Effector memory CD8-positive, alpha-beta T cell (primary cell): ENCODE results near the gene TBX10.
A peak's percentile ranks its signal among the peaks of the same experiment; 100 is the strongest.
"Not testable (repeated sequence)": the region's sequence is repeated elsewhere in the genome, so short reads cannot be mapped to it uniquely, and the experiment has no call there.

Experiments used
- ATAC-seq: fragments of 150-1000 bp; cut with Tn5 transposase; replicated peaks from 2 replicates; pipeline ENCODE4 v1.10.0; 2021; ENCODE audit warnings: mild to moderate bottlenecking, moderate library complexity
- DNase-seq, 3 experiments: peaks; one replicate each; pipeline ENCODE4 v3.0.0; 2021
- H3K27ac Mint-ChIP-seq, 2 donors: one replicate each; pipeline ENCODE4 v1.8.0; 2022; ENCODE audit warnings: mild to moderate bottlenecking in 2 of 2, mixed read lengths in 2 of 2, moderate library complexity in 2 of 2
- H3K27me3 Mint-ChIP-seq, 2 donors: one replicate each; pipeline ENCODE4 v1.8.0; 2022; ENCODE audit warnings: mixed read lengths in 2 of 2
- H3K36me3 Mint-ChIP-seq: one replicate; pipeline ENCODE4 v1.8.0; 2022; ENCODE audit warnings: mild to moderate bottlenecking, moderate library complexity, mixed read lengths; ENCODE audit not compliant: insufficient read depth
- H3K4me1 Mint-ChIP-seq, 2 donors: one replicate each; pipeline ENCODE4 v1.8.0; 2022; ENCODE audit warnings: low read depth in 2 of 2, mixed read lengths in 2 of 2
- H3K4me3 Mint-ChIP-seq, 2 donors: one replicate each; pipeline ENCODE4 v1.8.0; 2022; ENCODE audit warnings: mild to moderate bottlenecking in 2 of 2, mixed read lengths in 2 of 2, moderate library complexity in 2 of 2
- H3K9me3 Mint-ChIP-seq, 2 donors: one replicate each; pipeline ENCODE4 v1.8.0; 2022; ENCODE audit warnings: mixed read lengths in 2 of 2

Gene TBX10

GRCh38 chr11:67645521-67646461 lies 6.2 kb upstream of the TBX10 start:
- Mint-ChIP-seq H3K27ac (peak overlapping the region; percentile 35 to 85), H3K4me1 (peaks cover 30 to 38% of the 10 kb centered on the region in 2 donors), H3K27me3 (no peaks in the 10 kb centered on the region), H3K9me3 (no peaks in the 10 kb centered on the region), H3K4me3 (peak overlapping the region; percentile 62 to 80), H3K36me3 (peaks cover 5% of the 10 kb centered on the region)
- no peak for ATAC-seq
- no peak for DNase-seq

DNA sequence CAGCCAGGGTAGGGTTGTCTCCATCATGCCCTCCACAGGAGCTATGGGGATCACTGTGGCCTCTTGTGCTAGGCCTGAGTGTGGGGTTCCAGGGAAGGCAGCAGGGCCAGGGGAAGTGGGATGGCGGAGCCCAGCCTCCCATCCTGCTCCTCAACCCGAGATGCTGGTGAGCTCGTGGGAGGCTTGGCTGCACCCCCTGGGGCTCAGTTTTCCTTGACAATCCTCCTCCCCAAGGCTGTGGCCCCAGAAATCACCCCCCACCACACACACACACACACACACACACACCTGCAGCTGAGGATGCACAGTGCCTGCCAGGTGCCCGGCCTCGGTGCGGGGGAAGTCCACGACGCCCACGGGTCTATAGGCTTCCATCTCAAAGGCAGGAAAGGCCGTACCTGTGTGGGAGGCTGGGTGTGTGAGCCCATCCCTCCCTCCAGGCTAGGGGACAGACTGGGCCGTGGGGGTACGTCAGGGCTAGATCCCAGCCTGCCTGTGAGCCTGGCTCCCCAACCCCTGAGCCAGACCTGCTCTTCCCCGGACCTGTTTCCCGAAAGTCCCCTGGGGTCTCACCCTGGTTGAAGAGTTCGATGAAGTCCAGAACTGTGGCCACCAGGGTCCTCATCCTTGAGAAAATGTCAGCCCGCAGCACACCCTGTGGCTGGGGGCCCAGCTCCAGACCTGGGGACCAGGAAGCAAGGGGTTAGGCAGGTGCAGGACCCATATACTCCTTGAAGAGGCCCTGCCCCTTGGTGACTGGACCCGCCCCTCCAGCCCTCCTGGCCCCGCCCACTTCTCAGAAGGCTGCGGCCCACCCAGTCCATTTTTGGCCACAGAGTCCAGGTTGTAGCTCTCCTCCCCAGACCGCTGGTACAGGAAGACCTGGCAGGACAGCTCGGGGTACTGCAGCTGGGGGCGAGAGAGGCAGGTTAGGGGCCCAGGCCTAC lies 5.2 kb upstream of the TBX10 start:
- no peak overlapping the region for H3K4me3 Mint-ChIP-seq
- peaks cover 26 to 28% of the 10 kb centered on the region in 2 donors for H3K4me1 Mint-ChIP-seq
- H3K9me3 Mint-ChIP-seq: no peaks in the 10 kb centered on the region
- H3K27ac Mint-ChIP-seq: no peak overlapping the region
- DNase-seq (no peak), ATAC-seq (no peak)
- peaks cover 5% of the 10 kb centered on the region for H3K36me3 Mint-ChIP-seq
- H3K27me3 Mint-ChIP-seq: no peaks in the 10 kb centered on the region

- Mint-ChIP-seq H3K27me3 (no peaks in the 10 kb centered on the region), H3K36me3 (peaks cover 5% of the 10 kb centered on the region), H3K4me3 (no peak overlapping the region), H3K4me1 (peaks cover 20 to 21% of the 10 kb centered on the region in 2 donors), H3K27ac (no peak overlapping the region), H3K9me3 (no peaks in the 10 kb centered on the region)
- ATAC-seq: no peak
- DNase-seq: no peak
These were observed 4.5 kb upstream of the TBX10 start for GRCh38 chr11:67644042-67644441.

DNA sequence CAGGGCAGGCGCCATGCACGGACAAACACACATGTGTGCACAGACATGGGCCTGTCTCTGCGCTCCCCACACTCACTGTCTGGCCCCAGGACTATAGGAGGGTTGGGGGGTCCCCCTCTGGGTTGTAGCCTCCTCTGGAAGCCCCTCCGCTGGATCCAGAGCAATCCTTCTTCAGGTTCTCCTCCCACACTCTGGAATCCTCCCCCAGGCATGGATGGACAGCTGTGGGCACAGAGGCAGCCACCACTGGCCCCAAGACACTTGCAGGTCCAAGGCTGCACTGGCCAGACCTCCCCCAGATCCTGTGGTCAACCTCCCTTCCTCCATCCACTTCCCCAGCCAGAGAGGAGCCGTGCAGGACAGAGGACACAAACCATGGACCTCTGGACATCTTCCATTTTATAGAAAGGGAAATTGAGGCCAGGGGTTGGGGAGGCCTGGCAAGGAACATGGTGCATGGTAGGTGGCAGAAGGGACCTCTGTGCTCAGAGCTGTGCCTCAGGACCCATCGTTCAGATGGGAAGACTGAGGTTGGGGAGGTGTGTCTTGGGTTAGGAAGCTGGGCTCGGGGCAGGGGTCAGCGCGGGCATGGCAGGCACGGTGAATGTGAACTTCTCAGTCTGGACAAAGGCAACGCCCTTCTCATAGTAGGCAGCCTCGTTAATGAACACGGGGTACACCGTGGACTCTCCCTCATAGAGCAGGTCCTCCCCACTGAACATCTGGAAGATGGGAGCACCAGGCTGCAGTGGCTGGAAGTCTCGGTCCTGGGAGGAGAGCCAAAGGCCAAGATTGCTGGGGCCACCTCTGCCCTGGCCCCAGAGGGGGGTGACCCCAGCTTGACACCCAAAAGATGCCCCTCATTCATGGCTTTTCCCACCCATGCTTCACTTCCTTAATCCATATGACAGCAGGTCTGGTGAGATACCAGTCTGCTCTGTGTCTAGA lies 2.9 kb upstream of the TBX10 start:
- Mint-ChIP-seq H3K9me3 (no peaks in the 10 kb centered on the region), H3K4me3 (no peak overlapping the region), H3K27ac (no peak overlapping the region), H3K27me3 (no peaks in the 10 kb centered on the region), H3K36me3 (peaks cover 5% of the 10 kb centered on the region), H3K4me1 (peaks cover 13 to 18% of the 10 kb centered on the region in 2 donors)
- ATAC-seq (no peak), DNase-seq (no peak)

- H3K27me3 Mint-ChIP-seq: no peaks in the 10 kb centered on the region
- H3K9me3 Mint-ChIP-seq: no peaks in the 10 kb centered on the region
- H3K4me1 Mint-ChIP-seq: peaks cover 8 to 11% of the 10 kb centered on the region in 2 donors
- no peak overlapping the region for H3K27ac Mint-ChIP-seq
- DNase-seq (no peak), ATAC-seq (no peak)
- no peak overlapping the region for H3K4me3 Mint-ChIP-seq
- H3K36me3 Mint-ChIP-seq: peaks cover 2% of the 10 kb centered on the region
These were observed 2.0 kb upstream of the TBX10 start for GRCh38 chr11:67641338-67642172.

DNA sequence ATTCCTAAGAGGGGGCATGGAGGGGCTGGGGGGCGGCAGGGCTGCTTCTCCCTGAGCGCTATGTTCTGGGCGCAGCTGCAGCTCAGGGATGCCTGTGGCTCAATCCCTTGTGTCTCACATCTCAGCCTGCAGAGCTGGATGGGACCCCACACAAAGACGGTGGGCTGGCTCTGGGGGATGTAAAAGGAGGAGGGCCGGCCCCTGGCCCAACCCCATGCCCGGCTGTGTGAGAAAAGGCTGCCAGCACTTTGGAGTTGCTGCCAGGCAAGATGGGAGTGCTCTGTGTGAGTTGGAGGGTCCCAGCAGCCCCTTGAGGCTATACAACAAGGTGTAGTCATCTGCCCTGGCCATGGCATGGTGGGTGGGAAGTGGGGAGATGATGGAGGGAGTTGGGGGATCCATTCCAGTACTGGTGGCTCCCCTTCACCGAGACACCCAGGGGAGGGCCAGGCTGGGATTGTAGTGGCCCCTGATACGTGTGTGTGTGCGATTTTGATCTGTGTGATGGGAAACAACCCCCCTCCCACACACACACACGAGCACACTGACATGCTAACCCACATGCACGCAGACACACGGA lies 1.3 kb upstream of the TBX10 start:
- H3K9me3 Mint-ChIP-seq: no peaks in the 10 kb centered on the region
- ATAC-seq: no peak

GRCh38 chr11:67640021-67640757 lies 626 bp upstream of the TBX10 start:
- Mint-ChIP-seq H3K27me3 (no peaks in the 10 kb centered on the region), H3K36me3 (peaks cover 3% of the 10 kb centered on the region), H3K27ac (no peak overlapping the region), H3K4me1 (peaks cover 1 to 4% of the 10 kb centered on the region in 2 donors), H3K4me3 (no peak overlapping the region), H3K9me3 (no peaks in the 10 kb centered on the region)
- DNase-seq (peak; percentile 56 to 57 (median 56)), ATAC-seq (peak; percentile 91)

More for the DNA sequence above, 1.3 kb upstream of the TBX10 start:
- H3K36me3 Mint-ChIP-seq: peaks cover 3% of the 10 kb centered on the region
- no peak for DNase-seq
- no peaks in the 10 kb centered on the region for H3K27me3 Mint-ChIP-seq
- peaks cover 1 to 4% of the 10 kb centered on the region in 2 donors for H3K4me1 Mint-ChIP-seq
- no peak overlapping the region for H3K4me3 Mint-ChIP-seq
- H3K27ac Mint-ChIP-seq: no peak overlapping the region

GRCh38 chr11:67638535-67639437 lies 777 bp downstream of the TBX10 start:
- Mint-ChIP-seq H3K36me3 (peaks cover 3% of the 10 kb centered on the region), H3K27me3 (no peaks in the 10 kb centered on the region), H3K4me3 (no peak overlapping the region), H3K9me3 (no peaks in the 10 kb centered on the region), H3K27ac (no peak overlapping the region), H3K4me1 (peaks cover 1 to 4% of the 10 kb centered on the region in 2 donors)
- ATAC-seq (no peak), DNase-seq (no peak)

DNA sequence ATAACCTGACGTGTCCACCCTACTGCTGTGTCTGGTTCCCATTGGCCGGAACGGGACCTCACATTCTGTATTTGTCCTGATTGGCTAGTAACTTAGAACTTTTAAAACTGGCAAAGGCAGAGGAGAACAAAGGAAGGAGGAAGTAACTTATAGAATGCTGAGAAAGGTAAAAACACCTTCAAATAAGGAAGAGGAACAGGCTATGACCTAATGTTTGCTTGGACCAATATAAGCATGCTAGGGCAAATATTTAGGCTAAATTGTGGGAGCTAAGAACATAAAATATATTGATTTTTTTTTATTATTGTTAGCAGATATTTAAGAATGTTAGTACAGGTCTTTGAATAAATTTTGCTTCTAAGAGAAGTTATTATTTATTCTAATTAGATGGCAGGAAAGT lies 2.1 kb downstream of the TBX10 start:
- not testable (repeated sequence) for ATAC-seq, H3K36me3 Mint-ChIP-seq, H3K4me1 Mint-ChIP-seq, H3K4me3 Mint-ChIP-seq, DNase-seq, H3K27me3 Mint-ChIP-seq, H3K27ac Mint-ChIP-seq, H3K9me3 Mint-ChIP-seq

GRCh38 chr11:67636962-67637361 lies 2.6 kb downstream of the TBX10 start:
- Mint-ChIP-seq H3K27ac (no peak overlapping the region), H3K36me3 (peaks cover 3% of the 10 kb centered on the region), H3K27me3 (no peaks in the 10 kb centered on the region), H3K4me3 (no peak overlapping the region), H3K4me1 (peaks cover 1 to 4% of the 10 kb centered on the region in 2 donors), H3K9me3 (no peaks in the 10 kb centered on the region)
- ATAC-seq (no peak), DNase-seq (no peak)

DNA sequence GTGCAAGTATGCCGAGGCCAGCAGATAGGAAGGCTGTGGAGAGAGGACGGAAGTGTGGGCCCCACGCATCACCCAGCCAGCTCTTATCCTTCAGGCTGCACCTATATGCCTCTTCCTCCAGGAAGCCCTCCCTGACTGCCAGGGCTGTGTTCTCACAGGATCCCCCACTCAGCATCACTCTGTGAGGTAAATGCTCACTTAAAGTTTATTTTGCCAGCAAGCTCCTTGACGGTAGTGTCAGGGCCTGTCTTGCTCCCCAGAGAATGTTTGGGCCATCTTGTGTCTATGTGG lies 4.4 kb downstream of the TBX10 start:
- H3K27me3 Mint-ChIP-seq: no peaks in the 10 kb centered on the region
- no peak overlapping the region for H3K4me3 Mint-ChIP-seq
- peaks cover 7 to 8% of the 10 kb centered on the region in 2 donors for H3K4me1 Mint-ChIP-seq
- peaks cover 3% of the 10 kb centered on the region for H3K36me3 Mint-ChIP-seq
- H3K27ac Mint-ChIP-seq: no peak overlapping the region
- ATAC-seq: no peak
- H3K9me3 Mint-ChIP-seq: no peaks in the 10 kb centered on the region
- no peak for DNase-seq
